ENCODE measurements around the gene CCKAR.

The CCKAR gene

DNA sequence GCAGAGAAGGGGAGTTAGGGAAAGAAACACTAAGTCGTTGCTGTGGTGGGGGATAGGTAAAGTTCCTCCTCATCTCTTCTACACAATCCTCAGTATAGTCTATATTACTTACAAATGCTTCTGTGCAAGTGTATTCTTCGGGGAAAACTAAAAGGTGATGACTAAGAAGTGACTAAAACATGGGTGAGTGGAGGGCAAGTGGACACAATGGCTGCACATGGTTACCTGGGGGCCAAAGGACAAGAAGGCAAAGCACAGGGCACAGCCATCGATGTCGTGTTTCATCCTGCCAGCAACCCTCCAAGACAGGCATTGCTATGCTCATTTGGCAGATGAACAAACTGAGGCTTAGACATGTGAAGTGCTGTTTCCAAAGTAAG, 35.5 kb upstream of the CCKAR start:
- TF ChIP-seq TAF1 (IDR thresholded peaks at IDR 0.05; ENCODE audit: borderline replicate concordance, insufficient read depth, low read length) (no peak), POLR2AphosphoS5 (IDR thresholded peaks at IDR 0.05; ENCODE audit: low read depth, low read length) (no peak), SIN3A (IDR thresholded peaks at IDR 0.05; ENCODE audit: borderline replicate concordance, insufficient read depth, low read length) (no peak), FOXP2 (optimal IDR thresholded peaks at IDR 0.05; ENCODE audit: borderline replicate concordance, extremely low read depth, extremely low read length, insufficient read depth) (no peak)
- TF ChIP-seq, protein P1, sequence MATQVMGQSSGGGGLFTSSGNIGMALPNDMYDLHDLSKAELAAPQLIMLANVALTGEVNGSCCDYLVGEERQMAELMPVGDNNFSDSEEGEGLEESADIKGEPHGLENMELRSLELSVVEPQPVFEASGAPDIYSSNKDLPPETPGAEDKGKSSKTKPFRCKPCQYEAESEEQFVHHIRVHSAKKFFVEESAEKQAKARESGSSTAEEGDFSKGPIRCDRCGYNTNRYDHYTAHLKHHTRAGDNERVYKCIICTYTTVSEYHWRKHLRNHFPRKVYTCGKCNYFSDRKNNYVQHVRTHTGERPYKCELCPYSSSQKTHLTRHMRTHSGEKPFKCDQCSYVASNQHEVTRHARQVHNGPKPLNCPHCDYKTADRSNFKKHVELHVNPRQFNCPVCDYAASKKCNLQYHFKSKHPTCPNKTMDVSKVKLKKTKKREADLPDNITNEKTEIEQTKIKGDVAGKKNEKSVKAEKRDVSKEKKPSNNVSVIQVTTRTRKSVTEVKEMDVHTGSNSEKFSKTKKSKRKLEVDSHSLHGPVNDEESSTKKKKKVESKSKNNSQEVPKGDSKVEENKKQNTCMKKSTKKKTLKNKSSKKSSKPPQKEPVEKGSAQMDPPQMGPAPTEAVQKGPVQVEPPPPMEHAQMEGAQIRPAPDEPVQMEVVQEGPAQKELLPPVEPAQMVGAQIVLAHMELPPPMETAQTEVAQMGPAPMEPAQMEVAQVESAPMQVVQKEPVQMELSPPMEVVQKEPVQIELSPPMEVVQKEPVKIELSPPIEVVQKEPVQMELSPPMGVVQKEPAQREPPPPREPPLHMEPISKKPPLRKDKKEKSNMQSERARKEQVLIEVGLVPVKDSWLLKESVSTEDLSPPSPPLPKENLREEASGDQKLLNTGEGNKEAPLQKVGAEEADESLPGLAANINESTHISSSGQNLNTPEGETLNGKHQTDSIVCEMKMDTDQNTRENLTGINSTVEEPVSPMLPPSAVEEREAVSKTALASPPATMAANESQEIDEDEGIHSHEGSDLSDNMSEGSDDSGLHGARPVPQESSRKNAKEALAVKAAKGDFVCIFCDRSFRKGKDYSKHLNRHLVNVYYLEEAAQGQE (IDR thresholded peaks at IDR 0.05; ENCODE audit: insufficient read depth in 1 of 2, low read depth in 2 of 2, low read length in 2 of 2) = no peak

DNA sequence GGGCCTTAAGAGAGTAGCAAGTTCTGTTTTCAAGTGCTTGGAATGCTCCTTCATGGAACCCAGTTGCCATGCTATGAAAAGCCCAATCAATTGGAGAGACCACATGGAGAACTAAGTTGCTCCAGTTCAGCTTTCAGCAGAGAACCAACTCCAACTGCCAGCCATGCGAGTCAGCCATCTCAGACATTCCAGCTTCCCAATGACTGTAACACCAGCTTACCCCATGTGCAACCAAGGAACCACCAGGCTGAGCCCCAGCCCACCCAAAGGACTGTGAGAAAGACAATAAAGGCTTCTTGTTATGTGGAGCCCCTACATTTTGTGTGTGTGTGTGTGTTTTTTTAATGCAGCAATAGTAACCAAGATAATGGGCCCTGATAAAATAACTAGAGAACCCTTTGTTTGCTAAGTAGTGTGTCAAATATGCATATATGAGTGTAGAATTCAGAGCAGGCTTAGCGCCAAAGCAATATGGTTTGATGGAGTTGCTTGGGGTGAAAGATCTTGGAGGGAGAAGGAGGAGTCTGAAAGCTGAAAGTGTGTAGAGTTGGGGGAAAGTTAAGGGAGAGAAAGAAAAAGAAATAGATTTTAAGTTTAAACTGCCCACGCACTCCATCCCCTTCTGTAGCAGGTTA, 35.0 kb upstream of the CCKAR start:
- TF ChIP-seq, protein P1 (IDR thresholded peaks at IDR 0.05; ENCODE audit: insufficient read depth in 1 of 2, low read depth in 2 of 2, low read length in 2 of 2) = no peak
- TF ChIP-seq TAF1 (IDR thresholded peaks at IDR 0.05; ENCODE audit: borderline replicate concordance, insufficient read depth, low read length) = no peak
- TF ChIP-seq SIN3A (IDR thresholded peaks at IDR 0.05; ENCODE audit: borderline replicate concordance, insufficient read depth, low read length) = no peak
- TF ChIP-seq FOXP2 (optimal IDR thresholded peaks at IDR 0.05; ENCODE audit: borderline replicate concordance, extremely low read depth, extremely low read length, insufficient read depth) = no peak
- TF ChIP-seq POLR2AphosphoS5 (IDR thresholded peaks at IDR 0.05; ENCODE audit: low read depth, low read length) = no peak

DNA sequence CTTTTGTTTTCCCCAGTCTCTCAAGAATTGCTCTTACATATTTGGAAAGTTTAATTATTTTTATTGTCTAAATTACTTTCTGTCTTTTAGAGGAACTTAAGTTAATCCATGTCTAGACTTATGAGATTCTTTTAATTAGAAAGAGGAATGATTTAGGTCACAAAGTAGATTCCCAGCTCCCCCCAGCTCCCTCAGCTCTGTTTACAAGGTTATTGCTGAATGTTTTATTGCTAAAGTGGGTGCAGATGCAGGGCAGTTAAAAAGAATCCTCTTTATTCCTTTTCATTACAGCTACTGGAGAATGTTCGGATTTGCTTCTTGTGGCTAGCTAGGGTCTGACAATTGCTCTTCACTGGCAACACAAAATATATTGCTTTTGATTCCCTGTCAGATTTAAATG, 33.7 kb upstream of the CCKAR start:
- TF ChIP-seq POLR2AphosphoS5 (IDR thresholded peaks at IDR 0.05; ENCODE audit: low read depth, low read length) (no peak), SIN3A (IDR thresholded peaks at IDR 0.05; ENCODE audit: borderline replicate concordance, insufficient read depth, low read length) (no peak), TAF1 (IDR thresholded peaks at IDR 0.05; ENCODE audit: borderline replicate concordance, insufficient read depth, low read length) (no peak), FOXP2 (optimal IDR thresholded peaks at IDR 0.05; ENCODE audit: borderline replicate concordance, extremely low read depth, extremely low read length, insufficient read depth) (no peak)
- TF ChIP-seq, protein P1 (IDR thresholded peaks at IDR 0.05; ENCODE audit: insufficient read depth in 1 of 2, low read depth in 2 of 2, low read length in 2 of 2) = no peak

DNA sequence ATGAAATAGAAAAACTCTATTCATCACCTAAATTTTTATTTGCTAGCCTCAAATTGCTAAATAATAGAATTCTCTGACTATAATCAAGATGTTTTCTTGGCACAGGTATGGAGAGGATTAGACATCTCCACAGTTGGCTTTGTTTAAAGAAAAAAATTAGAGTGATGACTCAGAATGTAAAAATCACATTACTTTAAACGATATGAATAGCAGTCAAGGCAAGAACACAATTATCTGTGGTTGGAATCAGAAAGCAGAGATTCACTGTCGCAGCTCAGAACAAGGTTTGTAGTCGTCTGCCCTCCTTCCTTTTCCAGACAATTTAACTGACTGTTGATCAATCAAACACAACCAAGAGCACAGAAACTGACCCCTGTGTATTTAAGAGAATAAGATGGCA, 32.2 kb upstream of the CCKAR start:
- no peak for TF ChIP-seq TAF1 (IDR thresholded peaks at IDR 0.05; ENCODE audit: borderline replicate concordance, insufficient read depth, low read length)
- TF ChIP-seq, protein P1 (IDR thresholded peaks at IDR 0.05; ENCODE audit: insufficient read depth in 1 of 2, low read depth in 2 of 2, low read length in 2 of 2) = no peak
- no peak for TF ChIP-seq FOXP2 (optimal IDR thresholded peaks at IDR 0.05; ENCODE audit: borderline replicate concordance, extremely low read depth, extremely low read length, insufficient read depth)

All from PFSK-1 (cell line).